ENCODE measurements around the gene FRMD8.
A peak's percentile ranks its signal among the peaks of the same experiment; 100 is the strongest.
"Not testable (repeated sequence)": the region's sequence is repeated elsewhere in the genome, so short reads cannot be mapped to it uniquely, and the experiment has no call there.

Gene FRMD8

GRCh38 chr11:65437436-65438227, 51.2 kb downstream of the FRMD8 start:
- DNase-seq = no peak

DNA sequence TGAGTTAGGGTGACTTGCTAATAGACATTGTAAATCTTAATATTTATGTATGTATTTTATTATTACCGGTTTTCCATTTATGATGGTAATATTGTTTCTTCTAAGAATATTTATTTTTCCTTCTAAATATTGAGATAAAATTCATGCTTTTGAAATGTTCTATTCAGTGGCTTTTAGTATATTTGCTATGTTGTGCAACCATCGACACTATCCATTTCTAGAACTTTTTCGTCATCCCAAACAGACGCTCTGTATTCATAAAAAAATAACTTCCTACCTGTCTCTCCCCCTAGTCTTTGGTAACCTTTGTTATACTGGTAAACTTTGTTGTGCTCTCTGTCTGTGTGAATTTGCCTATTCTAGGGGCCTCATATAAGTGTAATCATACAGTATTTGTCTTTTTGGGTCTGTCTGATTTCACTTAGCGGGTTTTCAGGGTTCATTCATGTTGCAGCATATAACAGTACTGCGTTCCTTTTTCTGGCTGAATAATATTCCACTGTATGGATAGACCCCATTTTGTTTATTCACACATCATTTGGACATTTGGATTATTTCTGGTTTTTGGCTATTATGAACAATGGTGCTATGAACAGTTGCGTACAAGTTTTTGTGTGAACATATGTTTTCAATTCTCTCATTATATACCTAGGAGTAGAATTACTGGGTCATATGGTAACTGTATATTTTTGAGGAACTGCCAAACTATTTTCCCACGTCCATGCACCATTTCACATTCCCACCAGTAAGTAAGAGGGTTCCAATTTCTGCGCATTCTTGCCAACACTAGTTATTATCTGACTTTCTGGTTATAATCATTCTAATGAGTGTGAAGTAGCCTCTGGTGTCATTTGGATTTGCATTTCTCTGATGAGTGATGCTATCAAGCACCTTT, 52.1 kb downstream of the FRMD8 start:
- no peak for DNase-seq

- no peak for DNase-seq
Measured at GRCh38 chr11:65439331-65440181, 53.1 kb downstream of the FRMD8 start.

GRCh38 chr11:65440831-65441499, 54.5 kb downstream of the FRMD8 start:
- no peak for DNase-seq

- DNase-seq = no peak
Measured at GRCh38 chr11:65442842-65443331, 56.5 kb downstream of the FRMD8 start.

DNA sequence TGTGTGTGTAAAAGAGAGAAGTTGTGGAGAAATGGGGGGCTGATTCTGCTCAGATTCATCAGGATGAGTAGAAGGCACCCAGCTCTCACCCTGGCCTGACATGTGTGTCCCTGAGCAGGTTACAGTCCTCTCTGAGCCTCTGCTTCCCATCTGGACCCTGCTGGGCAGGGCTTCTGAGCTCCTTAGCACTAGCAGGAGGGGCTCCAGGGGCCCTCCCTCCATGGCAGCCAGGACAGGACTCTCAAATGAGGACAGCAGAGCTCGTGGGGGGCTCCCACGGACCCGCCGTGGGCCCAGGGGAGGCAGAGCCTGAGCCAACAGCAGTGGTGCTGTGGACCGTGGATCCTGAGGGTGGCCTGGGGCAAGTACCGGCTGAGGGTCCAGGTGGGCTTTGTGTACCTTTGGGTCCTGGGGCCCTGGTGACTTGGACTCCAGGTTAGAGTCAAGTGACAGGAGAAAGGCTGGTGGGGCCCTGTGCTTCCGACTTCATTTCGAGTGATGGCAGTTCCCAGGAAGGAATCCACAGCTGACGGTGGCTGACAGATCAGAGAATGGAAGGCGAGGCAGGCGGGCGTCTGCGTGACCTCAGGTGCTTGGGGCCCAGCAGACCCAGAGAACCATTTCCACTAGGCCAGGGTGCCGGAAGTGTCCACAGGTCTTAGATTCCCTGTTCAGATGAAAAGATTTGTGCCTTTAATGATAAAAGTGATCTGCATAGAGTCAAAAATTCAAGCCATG, 58.0 kb downstream of the FRMD8 start:
- DNase-seq = no peak

- no peak for DNase-seq
Measured at GRCh38 chr11:65445101-65445603, 58.7 kb downstream of the FRMD8 start.

DNA sequence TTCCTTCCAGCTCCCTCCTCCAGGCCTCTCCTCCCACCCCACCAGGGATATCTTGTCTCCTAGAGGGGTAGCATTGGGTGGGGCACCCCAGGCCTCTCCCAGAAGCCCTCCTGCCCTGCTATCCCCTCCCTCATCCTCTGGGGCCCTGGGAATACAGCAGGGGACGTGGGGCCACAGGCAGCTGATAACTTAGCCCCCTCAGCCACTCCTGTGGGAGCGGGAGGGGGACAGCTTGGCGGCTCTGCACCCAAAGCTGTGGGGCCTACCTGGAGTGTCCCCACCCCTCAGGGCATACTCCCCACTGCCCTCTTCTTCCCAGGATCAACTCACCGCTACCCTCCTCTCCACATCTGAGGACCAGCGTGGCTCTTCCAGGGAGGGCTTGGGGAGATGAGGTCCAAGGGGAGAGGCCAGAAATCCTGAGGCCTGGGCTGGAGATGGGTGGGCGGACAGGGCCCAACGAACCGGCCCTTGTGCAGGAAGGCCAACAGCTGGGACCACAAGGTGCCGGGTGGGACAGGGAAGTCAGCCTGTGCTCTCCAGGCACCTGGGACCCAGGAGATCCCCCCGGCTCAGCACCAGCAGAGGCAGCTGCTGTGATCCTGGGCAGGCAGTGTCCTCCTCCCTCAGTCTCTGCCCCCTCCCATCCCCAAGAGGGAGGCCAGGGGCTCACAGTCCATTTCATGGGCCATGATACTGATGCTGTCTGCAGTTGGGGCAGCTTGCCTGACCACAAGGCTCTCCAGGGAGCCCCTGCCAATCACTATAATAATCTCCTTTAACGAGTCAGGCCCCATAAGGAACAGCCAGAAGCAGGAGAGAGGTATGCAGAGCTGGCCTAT, 59.4 kb downstream of the FRMD8 start:
- no peak for DNase-seq

DNA sequence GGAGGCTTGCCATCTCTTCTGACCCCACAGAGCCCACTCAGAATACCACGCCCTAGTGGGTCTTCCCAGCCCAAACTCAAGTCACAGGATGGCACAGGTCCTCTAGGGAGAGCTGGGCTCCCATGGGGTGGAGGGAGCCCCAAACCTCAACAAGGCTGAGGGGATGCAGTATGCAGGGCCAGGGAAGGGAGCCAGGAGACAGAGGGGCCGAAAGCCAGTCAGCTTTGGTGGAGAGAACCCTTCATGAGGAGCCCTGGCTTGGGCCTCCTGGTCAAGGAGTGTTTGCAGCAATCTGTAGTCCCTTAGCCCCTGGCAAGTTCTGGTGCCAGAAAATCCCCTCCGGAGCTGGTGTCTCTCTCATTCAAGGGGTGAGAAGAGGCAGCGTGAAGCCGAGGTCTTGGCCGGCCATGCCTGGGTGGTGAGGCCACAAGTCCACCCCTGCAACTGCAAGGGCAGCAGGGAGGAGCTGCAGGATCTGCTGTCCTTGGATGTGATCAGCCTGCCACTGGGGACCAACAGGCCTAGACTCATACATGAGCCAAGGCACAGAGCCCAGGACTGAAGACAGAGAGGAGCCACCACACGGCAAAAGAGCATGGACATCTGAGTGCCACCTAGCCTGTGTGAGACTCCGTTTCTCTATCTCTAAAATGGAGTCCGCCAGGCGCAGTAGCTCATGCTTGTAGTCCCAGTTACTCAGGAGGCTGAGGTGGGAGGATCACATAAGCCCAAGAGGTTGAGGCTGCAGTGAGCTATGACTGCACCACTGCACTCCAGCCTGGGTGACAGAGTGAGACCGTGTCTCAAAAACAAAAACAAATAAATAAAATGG, 60.2 kb downstream of the FRMD8 start:
- no peak for DNase-seq

DNA sequence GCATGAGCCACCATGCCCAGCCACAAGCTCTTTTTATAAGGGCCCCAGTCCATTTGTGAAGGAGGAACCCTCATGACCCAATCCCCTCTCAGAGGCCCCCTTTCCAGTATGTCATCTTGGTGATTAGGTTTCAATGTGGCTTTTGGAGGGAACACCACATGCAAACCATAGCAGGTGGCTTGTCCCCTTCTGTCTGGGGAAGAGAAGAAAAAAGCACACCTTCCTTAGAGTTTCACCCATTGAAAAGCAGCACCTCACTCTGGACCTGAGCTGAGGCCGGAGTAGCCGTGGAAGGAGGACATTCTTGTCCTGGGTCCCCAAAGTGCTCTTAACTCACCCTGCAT, 61.6 kb downstream of the FRMD8 start:
- no peak for DNase-seq

DNA sequence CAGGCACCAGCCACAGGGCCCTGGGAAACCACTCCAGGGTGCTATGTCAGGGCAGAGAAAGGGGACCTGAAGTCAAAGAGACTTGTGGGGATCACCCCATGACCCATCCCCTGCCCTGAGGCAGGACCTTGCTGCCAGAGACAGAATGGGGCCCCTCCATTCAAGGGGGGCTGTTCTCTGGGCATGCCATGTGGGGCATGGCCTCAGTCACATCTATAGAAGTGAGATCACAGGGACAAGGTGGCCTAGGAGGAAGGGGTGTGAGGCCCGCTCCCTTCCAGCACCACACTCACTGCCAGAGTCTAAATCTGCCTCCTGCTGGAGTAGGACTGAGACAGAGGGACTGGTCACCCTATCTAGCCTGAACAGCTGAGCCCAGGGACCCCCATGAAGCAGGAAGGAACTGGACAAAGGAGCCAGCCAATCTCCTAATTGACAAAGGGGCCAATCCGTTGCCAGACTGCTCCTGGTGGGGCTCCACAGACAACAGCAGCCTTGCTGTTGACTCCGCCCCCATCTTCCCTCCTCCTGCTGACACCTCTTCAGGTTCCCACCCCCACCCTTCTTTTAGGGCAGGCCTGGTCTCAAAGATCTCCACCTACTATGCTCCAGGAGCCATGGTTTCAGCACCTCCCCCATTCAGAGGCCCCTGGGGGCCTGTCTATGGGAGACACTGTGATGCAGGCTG, 62.1 kb downstream of the FRMD8 start:
- DNase-seq = no peak

DNA sequence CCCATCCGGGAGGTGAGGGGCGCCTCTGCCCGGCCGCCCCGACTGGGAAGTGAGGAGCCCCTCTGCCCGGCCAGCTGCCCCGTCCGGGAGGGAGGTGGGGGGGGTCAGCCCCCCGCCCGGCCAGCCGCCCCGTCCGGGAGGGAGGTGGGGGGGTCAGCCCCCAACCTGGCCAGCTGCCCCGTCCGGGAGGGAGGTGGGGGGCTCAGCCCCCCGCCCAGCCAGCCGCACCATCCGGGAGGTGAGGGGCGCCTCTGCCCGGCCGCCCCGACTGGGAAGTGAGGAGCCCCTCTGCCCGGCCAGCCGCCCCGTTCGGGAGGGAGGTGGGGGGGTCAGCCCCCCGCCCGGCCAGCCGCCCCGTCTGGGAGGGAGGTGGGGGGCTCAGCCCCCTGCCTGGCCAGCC, 64.9 kb downstream of the FRMD8 start:
- DNase-seq = not testable (repeated sequence)

GRCh38 chr11:65452259-65452658, 65.8 kb downstream of the FRMD8 start:
- DNase-seq = not testable (repeated sequence)

DNA sequence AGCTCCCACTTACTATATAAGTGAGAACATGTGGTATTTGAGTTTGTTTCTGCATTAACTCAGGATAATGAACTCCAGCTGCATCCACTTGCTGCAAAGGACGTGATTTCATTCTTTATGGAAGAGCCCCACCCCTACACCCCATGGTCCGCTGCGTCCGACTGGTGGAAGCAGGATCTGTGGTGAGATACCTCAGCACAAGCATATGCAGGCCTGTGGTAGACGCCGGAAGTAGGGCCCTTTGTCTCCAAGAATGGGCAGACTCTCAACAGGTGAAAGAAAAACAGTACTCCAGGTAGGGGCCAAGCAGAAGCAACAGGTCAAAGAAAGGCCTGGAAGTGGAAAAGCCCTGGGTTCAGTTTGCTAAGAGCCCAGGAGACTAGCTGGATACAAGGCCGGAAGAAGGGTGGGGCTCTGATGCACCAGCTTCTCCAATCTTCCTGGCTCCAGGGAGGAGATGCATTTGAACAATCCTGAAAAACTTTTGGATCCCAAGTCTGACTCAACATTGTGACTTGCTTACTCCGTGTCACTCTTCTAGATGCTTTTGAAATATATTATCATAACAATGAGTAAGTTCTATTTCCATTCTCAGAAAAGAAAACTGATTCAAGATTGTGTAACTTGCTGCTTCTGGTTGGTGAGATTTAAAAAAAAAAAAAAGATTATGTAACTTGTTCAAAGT, 66.5 kb downstream of the FRMD8 start:
- no peak for DNase-seq

GRCh38 chr11:65454311-65454695, 67.9 kb downstream of the FRMD8 start:
- DNase-seq = no peak

DNA sequence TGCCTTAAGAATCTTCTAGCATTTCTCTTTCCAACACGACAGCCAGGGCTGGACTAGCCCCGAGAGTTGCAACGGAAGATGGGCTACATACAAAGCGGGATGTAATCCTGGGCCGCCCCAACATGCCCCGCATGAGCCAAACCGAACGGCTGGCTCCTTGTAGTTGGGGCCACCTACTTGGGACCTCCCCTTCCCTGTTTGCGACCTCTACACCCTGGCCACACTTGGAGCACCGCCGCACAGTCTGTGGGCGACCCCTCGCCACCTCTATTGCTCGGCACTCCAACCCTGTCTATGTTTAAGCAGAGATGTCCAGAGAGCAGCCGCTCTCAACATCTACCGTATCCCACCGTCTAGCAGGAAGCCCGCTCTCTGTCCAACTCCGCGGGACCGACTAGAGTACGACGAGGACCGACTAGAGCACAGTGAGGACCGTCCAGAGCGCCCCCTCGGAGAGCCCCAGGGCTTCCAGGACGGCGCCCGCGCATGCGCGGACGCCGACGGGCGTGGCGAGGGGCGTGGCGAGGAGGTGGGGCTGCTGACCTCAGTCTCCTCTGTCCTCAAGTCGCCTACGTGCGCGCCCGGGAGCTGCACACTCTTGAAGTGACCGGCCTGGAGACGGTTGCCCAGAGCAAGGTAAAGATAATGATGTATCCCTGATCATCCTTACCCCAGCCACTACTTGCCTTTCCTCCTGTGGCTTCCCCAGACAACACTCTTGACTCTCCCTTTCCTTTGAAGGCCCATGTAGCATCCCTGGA, 68.4 kb downstream of the FRMD8 start:
- peak; percentile 74 for DNase-seq

DNA sequence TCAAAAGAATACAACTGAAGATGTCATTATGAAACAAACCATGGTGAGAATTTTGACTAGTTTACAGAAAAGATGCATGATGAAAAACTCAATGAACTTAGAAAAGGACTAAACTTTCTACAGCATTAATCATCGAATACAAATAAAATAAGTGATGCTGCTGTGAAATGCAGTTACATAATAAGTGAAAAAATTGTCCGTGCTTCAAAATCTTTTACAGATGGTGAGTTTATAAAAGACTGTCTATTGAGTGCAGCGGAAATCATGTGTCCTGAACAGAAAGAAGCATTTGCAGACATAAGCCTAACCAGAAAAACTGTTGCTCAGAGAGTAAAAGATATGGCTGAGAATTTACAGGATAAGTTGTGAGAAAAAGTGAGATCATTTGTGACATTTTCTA, 70.0 kb downstream of the FRMD8 start:
- DNase-seq = no peak

- no peak for DNase-seq
Measured at GRCh38 chr11:65459552-65459951, 73.1 kb downstream of the FRMD8 start.
